HG02970 (cell line): ENCODE data around the gene ANKRD12.
"Not testable (repeated sequence)": the region's sequence is repeated elsewhere in the genome, so short reads cannot be mapped to it uniquely, and the experiment has no call there.

ENCODE experiments used
- ATAC-seq: cut with Tn5 transposase; IDR thresholded peaks from one replicate; pipeline ENCODE4 v1.9.1; 2021; ENCODE audit warnings: mild to moderate bottlenecking, moderate library complexity, moderate number of reproducible peaks; ENCODE audit not compliant: unreplicated experiment, low FRiP score

ANKRD12 gene

GRCh38 chr18:9136315-9137155 lies at the start of gene ANKRD12:
TSS of gene ANKRD12 (plus strand) at chr18:9136781. CDS start at chr18:9182433, 45,652 bp downstream.
- ATAC-seq: peak; percentile 74

GRCh38 chr18:9087144-9087543 lies 49.4 kb upstream of the ANKRD12 start:
- no peak for ATAC-seq

- no peak for ATAC-seq
Measured at GRCh38 chr18:9088252-9088651, 48.3 kb upstream of the ANKRD12 start.

GRCh38 chr18:9088727-9089126 lies 47.9 kb upstream of the ANKRD12 start:
- ATAC-seq: not testable (repeated sequence)

- ATAC-seq: no peak
Measured at GRCh38 chr18:9090578-9090977, 46.0 kb upstream of the ANKRD12 start.

- ATAC-seq: no peak
Measured at GRCh38 chr18:9091066-9091476, 45.5 kb upstream of the ANKRD12 start.

GRCh38 chr18:9092665-9093064 lies 43.9 kb upstream of the ANKRD12 start:
- ATAC-seq: no peak

- not testable (repeated sequence) for ATAC-seq
Measured at GRCh38 chr18:9093109-9093508, 43.5 kb upstream of the ANKRD12 start.

GRCh38 chr18:9094307-9095226 lies 42.0 kb upstream of the ANKRD12 start:
- ATAC-seq: no peak

GRCh38 chr18:9095297-9096006 lies 41.1 kb upstream of the ANKRD12 start:
- ATAC-seq: peak; percentile 53

- peak; percentile 19 for ATAC-seq
Measured at GRCh38 chr18:9096007-9096371, 40.6 kb upstream of the ANKRD12 start.

GRCh38 chr18:9096685-9097084 lies 39.9 kb upstream of the ANKRD12 start:
- no peak for ATAC-seq

GRCh38 chr18:9097349-9097748 lies 39.2 kb upstream of the ANKRD12 start:
- no peak for ATAC-seq

GRCh38 chr18:9100796-9101195 lies 35.8 kb upstream of the ANKRD12 start:
- ATAC-seq: no peak

GRCh38 chr18:9101730-9102507 lies 34.7 kb upstream of the ANKRD12 start:
- ATAC-seq: no peak

- ATAC-seq: peak; percentile 89
Measured at GRCh38 chr18:9102508-9103375, 33.8 kb upstream of the ANKRD12 start, which contains the start of gene NDUFV2. TSS of gene NDUFV2 (plus strand) at chr18:9102699. CDS start at chr18:9102744, 45 bp downstream.

GRCh38 chr18:9103376-9103873 lies 33.2 kb upstream of the ANKRD12 start:
- no peak for ATAC-seq

- no peak for ATAC-seq
Measured at GRCh38 chr18:9104244-9104901, 32.2 kb upstream of the ANKRD12 start.
